Neuronal stem cell (in vitro differentiated cells): Measurements from ENCODE around the gene AZGP1.

Experiments used
- DNase-seq: peaks from one replicate; pipeline ENCODE4 v3.0.0-alpha.2; 2013; ENCODE audit warnings: low spot score
- H2AFZ ChIP-seq: one replicate; pipeline ENCODE4 v1.6.1; 2013; ENCODE audit warnings: mild to moderate bottlenecking, low read length, inconsistent platforms
- H2AK5ac ChIP-seq: 2 replicates; pipeline ENCODE4 v1.6.1; 2013; ENCODE audit warnings: low read depth, mild to moderate bottlenecking, inconsistent platforms, low read length, moderate library complexity, mixed read lengths
- H2BK120ac ChIP-seq: 2 replicates; pipeline ENCODE4 v1.6.1; 2013; ENCODE audit warnings: low read depth, mild to moderate bottlenecking, inconsistent platforms, low read length, moderate library complexity, mixed read lengths
- H2BK12ac ChIP-seq: one replicate; pipeline ENCODE4 v1.6.1; 2013; ENCODE audit warnings: low read length, inconsistent platforms
- H2BK15ac ChIP-seq: 2 replicates; pipeline ENCODE4 v1.6.1; 2013; ENCODE audit warnings: mild to moderate bottlenecking, low read length, inconsistent platforms, mixed read lengths
- H2BK5ac ChIP-seq: one replicate; pipeline ENCODE4 v1.6.1; 2013; ENCODE audit warnings: inconsistent platforms, mild to moderate bottlenecking, low read length, moderate library complexity
- H3K14ac ChIP-seq: one replicate; pipeline ENCODE4 v1.6.1; 2013; ENCODE audit warnings: low read length, inconsistent platforms
- H3K18ac ChIP-seq: 2 replicates; pipeline ENCODE4 v1.6.1; 2013; ENCODE audit warnings: low read length, inconsistent platforms
- H3K23ac ChIP-seq: 2 replicates; pipeline ENCODE4 v1.6.1; 2013; ENCODE audit warnings: low read depth, mild to moderate bottlenecking, mixed read lengths, low read length, inconsistent platforms; ENCODE audit not compliant: poor library complexity
- H3K27ac ChIP-seq: replicated peaks from 3 replicates; pipeline ENCODE4 v1.5.1; 2013; ENCODE audit warnings: low read length, inconsistent platforms
- H3K27me3 ChIP-seq, 3 experiments: 2 replicates each; pipeline ENCODE4 v1.6.1; 2013; ENCODE audit warnings: low read length in 3 of 3, mild to moderate bottlenecking in 2 of 3, inconsistent platforms in 1 of 3, low read depth in 1 of 3, mixed read lengths in 1 of 3, moderate library complexity in 1 of 3; ENCODE audit not compliant: control insufficient read depth in 3 of 3, insufficient read depth in 3 of 3
- H3K36me3 ChIP-seq, 2 donors: replicated peaks in 1 of 2; 2 replicates each; pipeline ENCODE4 v1.6.1; 2013; ENCODE audit warnings: low read length in 2 of 2; ENCODE audit not compliant: control insufficient read depth in 2 of 2, insufficient read depth in 2 of 2
- H3K4ac ChIP-seq: 2 replicates; pipeline ENCODE4 v1.6.1; 2013; ENCODE audit warnings: inconsistent platforms, mild to moderate bottlenecking, low read length, moderate library complexity
- H3K4me1 ChIP-seq, 2 donors: 1 replicate in 1 of 2; 2 replicates in 1 of 2; pipeline ENCODE4 v1.6.1; 2013; ENCODE audit warnings: low read length in 2 of 2, low read depth in 1 of 2; ENCODE audit not compliant: control insufficient read depth in 2 of 2, insufficient read depth in 1 of 2
- H3K4me2 ChIP-seq: one replicate; pipeline ENCODE4 v1.6.1; 2013; ENCODE audit warnings: mild to moderate bottlenecking, low read length, inconsistent platforms; ENCODE audit not compliant: insufficient read depth, poor library complexity, severe bottlenecking
- H3K4me3 ChIP-seq, 2 donors: 2 replicates each; pipeline ENCODE4 v1.5.1; 2013; ENCODE audit warnings: low read length in 2 of 2, mild to moderate bottlenecking in 2 of 2, inconsistent platforms in 1 of 2, moderate library complexity in 1 of 2
- H3K79me1 ChIP-seq: one replicate; pipeline ENCODE4 v1.6.1; 2013; ENCODE audit warnings: low read depth, mild to moderate bottlenecking, inconsistent platforms, low read length, moderate library complexity
- H3K9ac ChIP-seq: one replicate; pipeline ENCODE4 v1.6.1; 2013; ENCODE audit warnings: mild to moderate bottlenecking, low read depth, low read length, inconsistent platforms; ENCODE audit not compliant: poor library complexity
- H3K9me3 ChIP-seq, 2 donors: replicated peaks in 1 of 2; 2 replicates each; pipeline versions ENCODE3 to v1.6.1; 2013; ENCODE audit warnings: low read length in 2 of 2, mild to moderate bottlenecking in 2 of 2, inconsistent platforms in 1 of 2, low read depth in 1 of 2, mixed read lengths in 1 of 2, moderate library complexity in 1 of 2; ENCODE audit not compliant: control insufficient read depth in 2 of 2, insufficient read depth in 1 of 2
- H4K8ac ChIP-seq: one replicate; pipeline ENCODE4 v1.6.1; 2013; ENCODE audit warnings: low read depth, mild to moderate bottlenecking, inconsistent platforms, low read length, moderate library complexity
- H4K91ac ChIP-seq: one replicate; pipeline ENCODE4 v1.6.1; 2013; ENCODE audit warnings: low read length, low read depth, mild to moderate bottlenecking, inconsistent platforms; ENCODE audit not compliant: poor library complexity
- WGBS, 2 donors: extraction: QIAGEN DNeasy Blood & Tissue Kit; methylation state at CpG; one replicate each; pipeline ENCODE4 v1.1.7; 2013; ENCODE audit warnings: missing lambda C conversion rate in 2 of 2, mixed read lengths in 1 of 2; ENCODE audit not compliant: insufficient read length in 2 of 2, insufficient replicate concordance in 1 of 2; ENCODE audit errors: extremely low coverage in 2 of 2; 5-methylcytosine and 5-hydroxymethylcytosine counted together

AZGP1 gene

GRCh38 chr7:100021297-100021696, 45.5 kb upstream of the AZGP1 start:
- no peak overlapping the region for H2BK120ac ChIP-seq
- H3K18ac ChIP-seq = no peak overlapping the region
- H3K4me2 ChIP-seq = no peak overlapping the region
- peaks cover 22 to 86% of the 10 kb centered on the region in 2 donors for H3K36me3 ChIP-seq
- no peak overlapping the region for H3K23ac ChIP-seq
- no peak overlapping the region for H2BK12ac ChIP-seq
- DNase-seq = no peak
- no peak overlapping the region for H3K14ac ChIP-seq
- H2AK5ac ChIP-seq = no peak overlapping the region
- no CpG with 5 or more reads among the region's 3 CpGs for WGBS, 2 donors
- no peak overlapping the region for H3K4ac ChIP-seq
- no peaks in the 10 kb centered on the region for H3K27me3 ChIP-seq
- peaks cover 7% of the 10 kb centered on the region for H3K79me1 ChIP-seq
- no peak overlapping the region for H3K4me3 ChIP-seq
- no peak overlapping the region for H2AFZ ChIP-seq
- no peak overlapping the region for H3K27ac ChIP-seq
- no peak overlapping the region for H2BK15ac ChIP-seq
- H4K8ac ChIP-seq = no peak overlapping the region
- no peak overlapping the region for H2BK5ac ChIP-seq
- no peak overlapping the region for H4K91ac ChIP-seq
- H3K9ac ChIP-seq = no peak overlapping the region
- H3K9me3 ChIP-seq = no peaks in the 10 kb centered on the region
- H3K4me1 ChIP-seq = peaks cover 2 to 3% of the 10 kb centered on the region in 2 donors

- no peak overlapping the region for H3K4me3 ChIP-seq
Measured at GRCh38 chr7:100019908-100020307, 44.1 kb upstream of the AZGP1 start.

GRCh38 chr7:100017875-100018274, 42.0 kb upstream of the AZGP1 start:
- no peak overlapping the region for H2BK120ac ChIP-seq
- no peak overlapping the region for H3K4me3 ChIP-seq
- WGBS, 2 donors = no CpG with 5 or more reads among the region's 5 CpGs

More at GRCh38 chr7:100019908-100020307, 44.1 kb upstream of the AZGP1 start:
- Histone ChIP-seq H3K4ac (no peak overlapping the region), H2BK120ac (no peak overlapping the region), H3K4me2 (no peak overlapping the region), H3K79me1 (peaks cover 12% of the 10 kb centered on the region), H2BK5ac (no peak overlapping the region), H3K27me3 (no peaks in the 10 kb centered on the region), H3K36me3 (peaks cover 19 to 72% of the 10 kb centered on the region in 2 donors), H2AK5ac (no peak overlapping the region), H4K8ac (no peak overlapping the region), H3K18ac (no peak overlapping the region), H4K91ac (no peak overlapping the region), H2BK15ac (no peak overlapping the region), H3K9ac (no peak overlapping the region), H3K9me3 (no peaks in the 10 kb centered on the region), H3K27ac (no peak overlapping the region), H3K14ac (no peak overlapping the region), H2AFZ (no peak overlapping the region), H2BK12ac (no peak overlapping the region), H3K23ac (no peak overlapping the region), H3K4me1 (peaks cover 4 to 6% of the 10 kb centered on the region in 2 donors)
- WGBS, 2 donors = no CpG with 5 or more reads among the region's 7 CpGs
- DNase-seq = no peak

GRCh38 chr7:100017300-100017699, 41.5 kb upstream of the AZGP1 start:
- no peak overlapping the region for H3K27ac ChIP-seq
- H3K4me3 ChIP-seq = no peak overlapping the region

More at GRCh38 chr7:100017875-100018274, 42.0 kb upstream of the AZGP1 start:
- H3K9ac ChIP-seq = no peak overlapping the region
- no peak for DNase-seq
- no peak overlapping the region for H2BK15ac ChIP-seq
- H3K4me2 ChIP-seq = no peak overlapping the region
- no peak overlapping the region for H2BK12ac ChIP-seq
- peaks cover 6 to 51% of the 10 kb centered on the region in 2 donors for H3K36me3 ChIP-seq
- H3K4ac ChIP-seq = no peak overlapping the region
- no peak overlapping the region for H3K23ac ChIP-seq
- H3K14ac ChIP-seq = no peak overlapping the region
- no peak overlapping the region for H2AK5ac ChIP-seq
- H3K27ac ChIP-seq = no peak overlapping the region
- H4K8ac ChIP-seq = no peak overlapping the region
- H3K79me1 ChIP-seq = peaks cover 10% of the 10 kb centered on the region
- H3K18ac ChIP-seq = no peak overlapping the region
- H3K9me3 ChIP-seq = no peaks in the 10 kb centered on the region
- no peak overlapping the region for H4K91ac ChIP-seq
- no peaks in the 10 kb centered on the region for H3K27me3 ChIP-seq
- no peak overlapping the region for H2AFZ ChIP-seq
- peaks cover 4 to 6% of the 10 kb centered on the region in 2 donors for H3K4me1 ChIP-seq
- H2BK5ac ChIP-seq = no peak overlapping the region

More at GRCh38 chr7:100017300-100017699, 41.5 kb upstream of the AZGP1 start:
- no peak overlapping the region for H4K8ac ChIP-seq
- H3K36me3 ChIP-seq = peaks cover 3 to 46% of the 10 kb centered on the region in 2 donors
- H2BK15ac ChIP-seq = no peak overlapping the region
- no peak overlapping the region for H3K18ac ChIP-seq
- no peak overlapping the region for H3K4me2 ChIP-seq
- DNase-seq = no peak
- no peak overlapping the region for H2BK120ac ChIP-seq
- no peak overlapping the region for H2BK12ac ChIP-seq
- no peak overlapping the region for H2BK5ac ChIP-seq
- H2AFZ ChIP-seq = no peak overlapping the region
- H3K23ac ChIP-seq = no peak overlapping the region
- H3K4ac ChIP-seq = no peak overlapping the region
- H3K9ac ChIP-seq = no peak overlapping the region
- no peak overlapping the region for H3K14ac ChIP-seq
- H3K9me3 ChIP-seq = no peaks in the 10 kb centered on the region
- no CpG with 5 or more reads among the region's 11 CpGs for WGBS, 2 donors
- H4K91ac ChIP-seq = no peak overlapping the region
- H2AK5ac ChIP-seq = no peak overlapping the region
- peaks cover 10% of the 10 kb centered on the region for H3K79me1 ChIP-seq
- peaks cover 4 to 6% of the 10 kb centered on the region in 2 donors for H3K4me1 ChIP-seq
- no peaks in the 10 kb centered on the region for H3K27me3 ChIP-seq
